ENCODE measurements around the gene KRTAP10-3.

Gene KRTAP10-3

DNA sequence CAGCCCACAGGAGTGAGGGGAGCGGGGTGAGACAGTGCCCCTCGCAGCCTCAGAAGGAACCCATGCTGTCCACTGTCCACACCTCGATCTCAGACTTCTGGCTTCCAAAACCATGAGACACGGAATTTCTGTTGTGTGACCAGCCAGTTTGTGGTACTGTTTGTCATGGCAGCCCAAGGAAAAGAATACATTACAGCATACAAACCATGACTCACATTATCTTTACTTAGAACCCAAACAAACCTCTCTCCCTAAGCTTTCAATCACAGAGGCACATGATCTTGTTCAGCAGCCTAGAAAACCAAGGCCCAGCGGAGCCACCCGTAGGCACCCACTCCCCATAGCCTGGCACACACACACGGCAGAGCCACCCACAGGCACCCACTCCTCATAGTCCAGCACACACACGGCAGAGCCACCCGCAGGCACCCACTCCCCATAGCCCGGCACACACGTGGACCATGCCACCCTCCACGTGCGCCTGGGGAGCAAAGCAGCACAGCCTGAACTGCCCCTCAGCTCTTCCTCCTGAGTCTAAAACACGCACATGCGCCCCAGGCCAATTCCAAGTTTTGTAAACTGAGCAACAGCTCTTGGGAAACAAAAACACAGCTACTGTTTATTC is 14.5 kb upstream of the KRTAP10-3 start:
- intact Hi-C loops (cut with DNase I; ENCODE audit: low total_unique reads), result no loop called here
- peaks cover 0 to 36% of the 10 kb centered on the region in 2 donors for H3K27me3 ChIP-seq
- no peak for DNase-seq
- H3K36me3 ChIP-seq, result no peaks in the 10 kb centered on the region
- no peak overlapping the region for H3K27ac ChIP-seq
- no peaks in the 10 kb centered on the region for H3K4me1 ChIP-seq
- TF ChIP-seq, protein P1, sequence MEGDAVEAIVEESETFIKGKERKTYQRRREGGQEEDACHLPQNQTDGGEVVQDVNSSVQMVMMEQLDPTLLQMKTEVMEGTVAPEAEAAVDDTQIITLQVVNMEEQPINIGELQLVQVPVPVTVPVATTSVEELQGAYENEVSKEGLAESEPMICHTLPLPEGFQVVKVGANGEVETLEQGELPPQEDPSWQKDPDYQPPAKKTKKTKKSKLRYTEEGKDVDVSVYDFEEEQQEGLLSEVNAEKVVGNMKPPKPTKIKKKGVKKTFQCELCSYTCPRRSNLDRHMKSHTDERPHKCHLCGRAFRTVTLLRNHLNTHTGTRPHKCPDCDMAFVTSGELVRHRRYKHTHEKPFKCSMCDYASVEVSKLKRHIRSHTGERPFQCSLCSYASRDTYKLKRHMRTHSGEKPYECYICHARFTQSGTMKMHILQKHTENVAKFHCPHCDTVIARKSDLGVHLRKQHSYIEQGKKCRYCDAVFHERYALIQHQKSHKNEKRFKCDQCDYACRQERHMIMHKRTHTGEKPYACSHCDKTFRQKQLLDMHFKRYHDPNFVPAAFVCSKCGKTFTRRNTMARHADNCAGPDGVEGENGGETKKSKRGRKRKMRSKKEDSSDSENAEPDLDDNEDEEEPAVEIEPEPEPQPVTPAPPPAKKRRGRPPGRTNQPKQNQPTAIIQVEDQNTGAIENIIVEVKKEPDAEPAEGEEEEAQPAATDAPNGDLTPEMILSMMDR (IDR thresholded peaks at IDR 0.05), result no peak
- no peak overlapping the region for H3K4me3 ChIP-seq
- peaks cover 0 to 21% (median 6%) of the 10 kb centered on the region in 3 donors for H3K9me3 ChIP-seq

DNA sequence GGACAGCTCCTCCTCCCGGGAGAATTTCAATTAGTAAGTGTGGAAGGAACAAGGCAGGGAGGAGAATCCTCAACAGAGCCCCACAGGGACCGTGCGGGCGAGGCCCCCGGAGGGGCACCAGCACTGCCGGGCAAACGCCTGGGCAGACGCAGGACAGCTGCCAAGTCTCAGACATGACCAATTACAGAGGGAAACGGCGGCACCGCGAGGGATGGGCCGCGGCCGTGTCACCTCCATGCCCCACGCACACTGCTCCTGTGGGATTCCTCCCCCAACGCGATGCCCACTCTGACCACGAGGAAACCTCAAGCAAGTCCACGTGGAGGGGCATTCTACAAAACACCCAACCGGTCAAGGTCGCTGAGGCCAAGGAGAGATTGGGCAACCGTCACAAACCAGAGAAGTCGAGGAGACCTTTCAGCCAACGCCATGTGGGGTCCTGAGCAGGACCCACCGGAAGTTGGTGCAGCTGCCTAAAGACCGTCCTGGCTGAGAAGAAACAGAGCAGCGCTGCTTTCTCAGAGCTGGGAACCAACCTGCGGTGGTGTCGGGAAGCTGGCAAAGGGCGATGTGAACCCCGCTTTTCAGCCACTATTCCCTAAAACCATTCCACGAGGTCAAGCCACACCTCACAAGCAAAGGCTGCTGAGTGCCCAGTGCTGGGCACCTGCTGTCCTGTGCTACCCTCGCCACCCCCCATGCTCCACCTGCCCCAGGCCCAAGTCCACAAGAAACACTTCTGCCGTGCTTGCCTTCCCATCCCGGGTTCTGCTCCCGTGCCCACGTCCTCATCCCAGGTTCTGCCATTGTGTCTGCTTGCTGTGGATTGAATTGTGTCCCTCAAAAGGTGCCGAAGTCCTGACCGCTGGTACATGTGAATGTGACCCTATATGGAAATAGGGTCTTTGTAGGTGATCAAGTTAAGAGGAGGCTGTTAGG is 13.5 kb upstream of the KRTAP10-3 start:
- Histone ChIP-seq H3K9me3 (peaks cover 0 to 17% (median under 1%) of the 10 kb centered on the region in 3 donors), H3K4me3 (no peak overlapping the region), H3K4me1 (no peaks in the 10 kb centered on the region), H3K27me3 (peaks cover 0 to 40% of the 10 kb centered on the region in 2 donors), H3K36me3 (no peaks in the 10 kb centered on the region), H3K27ac (no peak overlapping the region)
- TF ChIP-seq, protein P1 (IDR thresholded peaks at IDR 0.05), result no peak
- intact Hi-C loops (cut with DNase I; ENCODE audit: low total_unique reads), result no loop called here
- DNase-seq, result no peak

DNA sequence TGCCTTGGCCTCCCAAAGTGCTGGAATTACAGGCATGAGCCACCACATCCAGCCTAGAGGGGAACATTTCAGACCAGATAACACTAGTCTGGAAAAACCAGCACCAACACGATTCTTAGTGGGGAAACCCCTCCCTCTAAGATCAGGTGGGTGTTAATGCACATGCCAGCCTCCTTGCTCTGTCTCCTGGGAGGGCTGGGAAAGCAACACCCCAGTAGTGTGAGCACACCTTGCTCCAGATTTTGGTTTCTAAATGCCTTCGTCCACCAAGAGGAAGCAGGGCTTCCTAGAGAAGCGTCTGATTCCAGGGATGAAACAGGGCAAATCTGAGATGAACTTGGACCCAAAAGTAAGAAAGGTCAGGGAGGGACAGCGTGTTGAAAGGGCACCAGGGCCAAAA is 12.7 kb upstream of the KRTAP10-3 start:
- Histone ChIP-seq H3K9me3 (peaks cover 0 to 8% (median 5%) of the 10 kb centered on the region in 3 donors), H3K27ac (no peak overlapping the region), H3K4me1 (no peaks in the 10 kb centered on the region), H3K27me3 (peaks cover 0 to 40% of the 10 kb centered on the region in 2 donors), H3K36me3 (no peaks in the 10 kb centered on the region), H3K4me3 (no peak overlapping the region)
- DNase-seq, result no peak
- TF ChIP-seq, protein P1 (IDR thresholded peaks at IDR 0.05), result no peak
- intact Hi-C loops (cut with DNase I; ENCODE audit: low total_unique reads), result no loop called here

DNA sequence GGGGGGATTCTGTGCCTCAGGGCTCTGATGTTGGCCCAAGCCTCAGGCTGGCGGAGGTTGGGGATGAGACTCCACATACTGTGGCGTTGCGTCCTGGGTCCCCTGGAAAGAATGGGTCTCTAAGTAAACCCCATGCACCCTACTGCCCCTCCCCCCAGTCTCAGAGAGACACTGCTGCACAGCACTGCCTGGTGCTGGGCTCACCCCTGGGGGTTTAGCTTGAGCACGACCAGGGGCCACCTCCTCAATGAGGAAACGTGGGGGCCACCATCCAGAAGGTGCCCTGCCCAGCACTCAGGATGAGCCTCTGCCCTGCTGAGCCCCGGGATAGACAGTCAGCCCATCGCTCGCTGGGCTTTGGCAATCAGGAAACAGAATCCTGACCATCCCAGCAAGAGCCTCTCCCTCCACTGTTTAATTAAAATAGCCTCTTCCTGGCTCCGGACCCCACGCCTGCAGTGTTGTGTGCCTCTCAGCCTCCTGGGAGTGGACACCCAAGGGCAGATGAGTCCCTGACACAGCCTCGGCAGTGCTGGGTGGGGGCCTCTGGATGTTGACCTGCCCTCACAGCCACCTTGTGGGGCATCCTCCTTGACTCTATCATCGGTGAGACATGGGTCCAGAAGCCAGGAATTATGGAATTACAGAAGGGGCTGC is 11.4 kb upstream of the KRTAP10-3 start:
- DNase-seq, result no peak
- peaks cover 0 to 36% of the 10 kb centered on the region in 2 donors for H3K27me3 ChIP-seq
- H3K36me3 ChIP-seq, result no peaks in the 10 kb centered on the region
- no peaks in the 10 kb centered on the region for H3K4me1 ChIP-seq
- H3K9me3 ChIP-seq, result peaks cover 0 to 8% (median 5%) of the 10 kb centered on the region in 3 donors
- TF ChIP-seq, protein P1 (IDR thresholded peaks at IDR 0.05), result no peak
- H3K4me3 ChIP-seq, result no peak overlapping the region
- intact Hi-C loops (cut with DNase I; ENCODE audit: low total_unique reads), result no loop called here
- no peak overlapping the region for H3K27ac ChIP-seq

DNA sequence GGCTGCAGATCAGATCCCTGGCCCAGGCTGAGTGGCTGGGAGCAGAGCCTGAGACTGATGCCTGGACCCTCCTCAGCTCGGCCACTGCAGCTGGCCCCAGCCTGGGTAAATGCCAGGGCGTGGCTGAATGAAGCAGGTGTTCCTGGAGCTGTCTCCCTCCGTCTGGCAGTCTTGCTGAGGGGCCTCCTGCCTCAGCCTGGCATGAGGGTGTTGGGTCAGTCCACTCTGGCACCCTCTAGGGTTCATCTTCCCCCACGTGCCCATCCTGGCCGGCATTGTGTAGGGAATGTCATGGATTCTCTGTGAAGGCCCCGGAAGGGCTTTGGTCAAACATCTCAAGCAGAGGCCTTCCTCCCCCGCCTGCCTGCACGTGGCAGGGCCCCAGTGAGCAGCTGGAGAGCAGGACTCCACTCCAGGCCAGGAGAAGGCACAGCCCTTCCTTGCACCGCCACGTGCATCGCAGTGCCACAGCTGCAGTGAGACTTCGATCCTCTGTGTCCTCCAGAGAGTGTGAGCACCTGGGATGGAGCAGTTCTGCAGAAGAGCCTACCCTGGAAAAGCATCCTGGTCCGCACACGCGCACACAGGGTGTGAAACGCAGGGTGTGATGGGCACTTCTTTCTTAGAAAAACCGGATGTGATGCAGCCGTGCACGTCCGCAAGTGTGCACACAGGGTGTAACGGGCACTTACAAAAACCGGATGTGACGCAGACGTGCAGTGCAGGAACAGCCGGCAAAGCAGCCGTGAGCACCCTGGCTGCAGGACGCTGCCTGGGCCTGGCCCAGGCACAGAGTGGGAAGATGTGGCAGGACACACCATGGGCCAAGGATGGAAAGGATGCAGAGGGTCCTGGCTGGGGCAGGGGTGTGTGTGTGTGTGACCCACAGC is 10.3 kb upstream of the KRTAP10-3 start:
- Histone ChIP-seq H3K27ac (no peak overlapping the region), H3K4me3 (no peak overlapping the region), H3K27me3 (peaks cover 0 to 27% of the 10 kb centered on the region in 2 donors), H3K9me3 (peaks cover 0 to 10% (median 5%) of the 10 kb centered on the region in 3 donors), H3K4me1 (no peaks in the 10 kb centered on the region), H3K36me3 (no peaks in the 10 kb centered on the region)
- intact Hi-C loops (cut with DNase I; ENCODE audit: low total_unique reads), result no loop called here
- TF ChIP-seq, protein P1 (IDR thresholded peaks at IDR 0.05), result no peak
- DNase-seq, result no peak
